ENCODE measurements around the gene OBSL1.

The OBSL1 gene

DNA sequence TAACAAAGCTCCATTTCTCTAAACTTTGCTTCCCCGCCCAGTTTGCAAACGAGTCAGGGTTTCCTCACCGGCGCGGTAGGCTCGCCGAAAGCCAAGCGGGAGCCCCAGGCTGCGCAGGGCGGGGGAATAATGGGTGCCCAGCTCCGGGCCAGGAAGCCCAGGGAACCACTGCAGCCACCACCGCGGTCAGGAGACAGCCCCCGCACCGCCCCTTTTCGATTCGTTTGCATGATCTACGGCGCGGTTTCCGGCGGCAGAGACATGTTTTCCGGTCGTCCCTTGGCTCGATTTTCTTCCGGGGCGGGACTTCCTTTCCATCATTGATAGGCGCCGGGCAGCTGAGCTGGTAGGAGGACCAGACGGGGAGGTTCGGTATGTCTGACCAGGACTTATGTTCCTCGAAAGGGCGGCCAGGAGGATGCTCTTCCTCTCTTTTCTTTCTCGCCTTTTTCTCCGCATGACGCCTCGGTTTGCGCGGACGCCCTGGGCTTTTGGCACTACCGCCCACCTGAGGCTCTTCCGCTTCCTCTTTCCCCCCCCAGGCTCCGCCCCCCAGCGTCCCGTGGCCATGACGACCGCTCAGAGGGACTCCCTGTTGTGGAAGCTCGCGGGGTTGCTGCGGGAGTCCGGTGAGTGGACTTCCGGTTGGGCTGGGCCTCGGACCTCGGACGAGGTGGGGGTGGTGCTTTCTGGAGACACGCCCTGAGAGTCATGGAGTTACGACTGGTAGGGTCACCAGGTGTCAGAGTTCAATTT lies 26.4 kb upstream of the OBSL1 start, which contains the start of gene STK11IP:
TSS of gene STK11IP (plus strand) at position 306 of the 756 bp plus-strand sequence. CDS start at position 569, 263 bp downstream.
- peak within 1 kb of the TSS; percentile 75 for H3K27ac ChIP-seq (ENCODE audit: poor library complexity, severe bottlenecking)
- no peaks in the 10 kb centered on the region for H3K27me3 ChIP-seq (ENCODE audit: insufficient read depth, poor library complexity, severe bottlenecking)
- no peaks in the 10 kb centered on the region for H3K9me3 ChIP-seq (ENCODE audit: severe bottlenecking)
- DNase-seq (ENCODE audit: low spot score): peak; percentile 98
- peak; percentile 95 for ATAC-seq (ENCODE audit: low read depth)
- H3K4me3 ChIP-seq (ENCODE audit: severe bottlenecking): peak within 1 kb of the TSS; percentile 63
- no peaks in the 10 kb centered on the region for H3K4me1 ChIP-seq (ENCODE audit: insufficient read depth, poor library complexity, severe bottlenecking)
- no peaks in the 10 kb centered on the region for H3K36me3 ChIP-seq (ENCODE audit: low read depth)
- TF ChIP-seq, protein P1, sequence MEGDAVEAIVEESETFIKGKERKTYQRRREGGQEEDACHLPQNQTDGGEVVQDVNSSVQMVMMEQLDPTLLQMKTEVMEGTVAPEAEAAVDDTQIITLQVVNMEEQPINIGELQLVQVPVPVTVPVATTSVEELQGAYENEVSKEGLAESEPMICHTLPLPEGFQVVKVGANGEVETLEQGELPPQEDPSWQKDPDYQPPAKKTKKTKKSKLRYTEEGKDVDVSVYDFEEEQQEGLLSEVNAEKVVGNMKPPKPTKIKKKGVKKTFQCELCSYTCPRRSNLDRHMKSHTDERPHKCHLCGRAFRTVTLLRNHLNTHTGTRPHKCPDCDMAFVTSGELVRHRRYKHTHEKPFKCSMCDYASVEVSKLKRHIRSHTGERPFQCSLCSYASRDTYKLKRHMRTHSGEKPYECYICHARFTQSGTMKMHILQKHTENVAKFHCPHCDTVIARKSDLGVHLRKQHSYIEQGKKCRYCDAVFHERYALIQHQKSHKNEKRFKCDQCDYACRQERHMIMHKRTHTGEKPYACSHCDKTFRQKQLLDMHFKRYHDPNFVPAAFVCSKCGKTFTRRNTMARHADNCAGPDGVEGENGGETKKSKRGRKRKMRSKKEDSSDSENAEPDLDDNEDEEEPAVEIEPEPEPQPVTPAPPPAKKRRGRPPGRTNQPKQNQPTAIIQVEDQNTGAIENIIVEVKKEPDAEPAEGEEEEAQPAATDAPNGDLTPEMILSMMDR (IDR thresholded peaks at IDR 0.05; ENCODE audit: poor library complexity, severe bottlenecking): no peak

DNA sequence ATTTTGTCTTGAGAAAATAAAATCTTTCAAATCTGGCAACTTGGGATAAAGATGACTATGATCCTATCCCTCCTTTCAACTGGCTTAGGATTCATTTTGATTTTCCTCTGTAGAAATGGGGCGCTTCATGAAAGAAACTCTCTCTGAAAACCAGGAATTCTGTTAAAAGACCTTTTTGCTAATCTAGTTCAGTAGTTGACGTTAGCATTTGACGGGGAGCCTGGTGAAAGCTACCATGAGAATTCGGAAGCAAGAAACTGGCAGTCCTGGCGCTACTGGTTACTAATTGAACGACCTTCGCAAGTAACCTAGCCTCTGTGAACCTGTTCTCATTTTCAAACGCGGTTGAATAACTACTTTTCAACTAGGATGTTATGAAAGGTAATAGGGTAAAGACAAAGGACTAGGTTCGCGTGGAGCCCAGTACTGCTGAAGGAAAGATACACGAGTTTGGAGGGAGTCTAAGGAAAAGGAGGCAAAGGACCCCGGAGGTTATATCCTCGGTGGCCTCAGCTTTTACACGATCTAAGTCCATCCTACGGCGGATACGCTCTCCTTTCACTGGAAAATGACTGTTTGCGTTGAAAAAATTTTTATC lies 25.7 kb upstream of the OBSL1 start:
- ATAC-seq (ENCODE audit: low read depth): peak; percentile 2; the same call in 2 of the 3 replicates
- H3K36me3 ChIP-seq (ENCODE audit: low read depth): no peaks in the 10 kb centered on the region
- peak overlapping the region; percentile 63 for H3K4me3 ChIP-seq (ENCODE audit: severe bottlenecking)
- TF ChIP-seq, protein P1 (IDR thresholded peaks at IDR 0.05; ENCODE audit: poor library complexity, severe bottlenecking): no peak
- no peaks in the 10 kb centered on the region for H3K4me1 ChIP-seq (ENCODE audit: insufficient read depth, poor library complexity, severe bottlenecking)
- H3K27ac ChIP-seq (ENCODE audit: poor library complexity, severe bottlenecking): peak overlapping the region; percentile 75
- DNase-seq (ENCODE audit: low spot score): no peak
- no peaks in the 10 kb centered on the region for H3K27me3 ChIP-seq (ENCODE audit: insufficient read depth, poor library complexity, severe bottlenecking)
- no peaks in the 10 kb centered on the region for H3K9me3 ChIP-seq (ENCODE audit: severe bottlenecking)

DNA sequence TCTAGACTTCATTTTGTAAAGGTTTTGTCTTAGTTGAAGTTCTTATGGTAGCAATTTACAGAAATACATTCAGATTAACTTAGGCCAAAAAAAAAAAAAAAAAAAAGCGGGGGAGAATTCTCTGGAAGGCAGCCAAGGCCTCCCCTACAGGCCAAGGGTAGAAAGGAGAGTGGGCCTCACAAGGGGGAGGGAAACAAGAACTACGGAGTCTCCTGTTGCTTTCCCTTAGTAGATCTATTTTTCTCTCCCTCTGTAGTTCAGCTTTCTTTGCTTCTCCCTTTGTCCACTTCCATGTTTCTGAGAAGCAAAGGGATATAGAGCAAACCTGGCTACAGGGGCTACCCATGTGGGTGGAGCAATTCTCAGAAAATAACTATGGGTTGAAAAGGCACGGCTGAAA lies 23.9 kb upstream of the OBSL1 start:
- Histone ChIP-seq H3K36me3 (ENCODE audit: low read depth) (no peaks in the 10 kb centered on the region), H3K4me3 (ENCODE audit: severe bottlenecking) (no peak overlapping the region), H3K9me3 (ENCODE audit: severe bottlenecking) (no peaks in the 10 kb centered on the region), H3K27me3 (ENCODE audit: insufficient read depth, poor library complexity, severe bottlenecking) (no peaks in the 10 kb centered on the region), H3K27ac (ENCODE audit: poor library complexity, severe bottlenecking) (no peak overlapping the region), H3K4me1 (ENCODE audit: insufficient read depth, poor library complexity, severe bottlenecking) (no peaks in the 10 kb centered on the region)
- no peak for DNase-seq (ENCODE audit: low spot score)
- TF ChIP-seq, protein P1 (IDR thresholded peaks at IDR 0.05; ENCODE audit: poor library complexity, severe bottlenecking): no peak
- ATAC-seq (ENCODE audit: low read depth): no peak

DNA sequence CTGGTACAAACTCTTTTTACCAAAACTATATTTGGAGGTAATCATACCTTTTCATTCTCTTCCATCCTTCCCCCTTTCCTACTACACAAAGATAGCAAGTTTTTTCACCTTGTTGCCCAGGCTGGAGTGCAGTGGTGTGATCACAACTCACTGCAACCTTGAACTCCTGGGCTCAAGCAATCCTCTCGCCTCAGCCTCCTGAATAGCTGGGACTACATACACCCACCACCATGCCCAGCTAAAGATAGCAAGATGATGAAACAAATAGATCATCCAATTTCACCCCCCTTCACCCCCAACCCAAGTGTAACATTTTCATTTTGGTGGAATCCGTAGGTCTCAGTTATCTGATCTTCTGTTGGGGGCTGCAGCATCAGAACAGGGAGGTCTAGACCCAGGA lies 21.8 kb upstream of the OBSL1 start:
- DNase-seq (ENCODE audit: low spot score) (no peak), ATAC-seq (ENCODE audit: low read depth) (no peak)
- TF ChIP-seq, protein P1 (IDR thresholded peaks at IDR 0.05; ENCODE audit: poor library complexity, severe bottlenecking): no peak
- Histone ChIP-seq H3K36me3 (ENCODE audit: low read depth) (no peaks in the 10 kb centered on the region), H3K27me3 (ENCODE audit: insufficient read depth, poor library complexity, severe bottlenecking) (no peaks in the 10 kb centered on the region), H3K4me1 (ENCODE audit: insufficient read depth, poor library complexity, severe bottlenecking) (no peaks in the 10 kb centered on the region), H3K27ac (ENCODE audit: poor library complexity, severe bottlenecking) (no peak overlapping the region), H3K4me3 (ENCODE audit: severe bottlenecking) (no peak overlapping the region), H3K9me3 (ENCODE audit: severe bottlenecking) (no peaks in the 10 kb centered on the region)

DNA sequence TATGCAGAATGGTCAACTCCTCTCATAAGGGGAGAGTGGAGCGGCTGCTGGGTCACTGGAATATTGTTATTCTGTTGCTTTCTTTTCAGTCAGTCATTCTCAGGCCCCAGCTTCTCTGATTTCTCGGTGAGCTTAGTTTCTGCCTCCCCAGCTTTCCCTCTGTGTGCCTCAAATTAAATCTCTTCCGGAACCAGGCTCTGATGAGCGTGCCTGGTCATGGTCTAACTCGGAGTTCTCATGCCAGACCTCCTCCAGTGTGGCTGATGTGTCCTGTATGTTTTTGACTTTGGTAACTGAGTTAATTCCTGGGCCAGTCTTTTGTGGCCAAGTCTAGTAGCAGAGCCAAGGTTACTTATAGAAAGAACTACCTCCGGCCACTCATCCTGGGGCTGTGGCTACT lies 21.4 kb upstream of the OBSL1 start:
- DNase-seq (ENCODE audit: low spot score) (no peak), ATAC-seq (ENCODE audit: low read depth) (no peak)
- TF ChIP-seq, protein P1 (IDR thresholded peaks at IDR 0.05; ENCODE audit: poor library complexity, severe bottlenecking): no peak
- H3K36me3 ChIP-seq (ENCODE audit: low read depth): no peaks in the 10 kb centered on the region
- H3K9me3 ChIP-seq (ENCODE audit: severe bottlenecking): no peaks in the 10 kb centered on the region
- no peaks in the 10 kb centered on the region for H3K4me1 ChIP-seq (ENCODE audit: insufficient read depth, poor library complexity, severe bottlenecking)
- H3K27me3 ChIP-seq (ENCODE audit: insufficient read depth, poor library complexity, severe bottlenecking): no peaks in the 10 kb centered on the region
- H3K27ac ChIP-seq (ENCODE audit: poor library complexity, severe bottlenecking): no peak overlapping the region
- H3K4me3 ChIP-seq (ENCODE audit: severe bottlenecking): no peak overlapping the region
